Nephron progenitor cell (in vitro differentiated cells): Measurements from ENCODE around the gene ALDOB.

ENCODE experiments used
- DNase-seq: peaks from one replicate; pipeline ENCODE4 v3.0.0; 2021
- H3K27ac Mint-ChIP-seq: 2 replicates; pipeline ENCODE4 v1.8.0; 2021; ENCODE audit warnings: mild to moderate bottlenecking, moderate library complexity, mixed read lengths
- H3K27me3 Mint-ChIP-seq: 2 replicates; pipeline ENCODE4 v1.8.0; 2021; ENCODE audit warnings: mild to moderate bottlenecking, low read depth, mixed read lengths; ENCODE audit not compliant: poor library complexity
- H3K36me3 Mint-ChIP-seq: 2 replicates; pipeline ENCODE4 v1.8.0; 2021; ENCODE audit warnings: low read depth, mixed read lengths
- H3K4me1 Mint-ChIP-seq: 2 replicates; pipeline ENCODE4 v1.8.0; 2021; ENCODE audit warnings: mixed read lengths
- H3K4me3 Mint-ChIP-seq: 2 replicates; pipeline ENCODE4 v1.8.0; 2021; ENCODE audit warnings: mild to moderate bottlenecking, moderate library complexity, mixed read lengths
- H3K9me3 Mint-ChIP-seq: 2 replicates; pipeline ENCODE4 v1.8.0; 2021; ENCODE audit warnings: mild to moderate bottlenecking, moderate library complexity, mixed read lengths
- CTCF ChIP-seq: fragments of 200-600 bp; sonication (generic); IDR thresholded peaks from 2 replicates; pipeline ENCODE4 v1.5.0; 2021; ENCODE audit warnings: antibody characterized with exemption

The ALDOB gene

DNA sequence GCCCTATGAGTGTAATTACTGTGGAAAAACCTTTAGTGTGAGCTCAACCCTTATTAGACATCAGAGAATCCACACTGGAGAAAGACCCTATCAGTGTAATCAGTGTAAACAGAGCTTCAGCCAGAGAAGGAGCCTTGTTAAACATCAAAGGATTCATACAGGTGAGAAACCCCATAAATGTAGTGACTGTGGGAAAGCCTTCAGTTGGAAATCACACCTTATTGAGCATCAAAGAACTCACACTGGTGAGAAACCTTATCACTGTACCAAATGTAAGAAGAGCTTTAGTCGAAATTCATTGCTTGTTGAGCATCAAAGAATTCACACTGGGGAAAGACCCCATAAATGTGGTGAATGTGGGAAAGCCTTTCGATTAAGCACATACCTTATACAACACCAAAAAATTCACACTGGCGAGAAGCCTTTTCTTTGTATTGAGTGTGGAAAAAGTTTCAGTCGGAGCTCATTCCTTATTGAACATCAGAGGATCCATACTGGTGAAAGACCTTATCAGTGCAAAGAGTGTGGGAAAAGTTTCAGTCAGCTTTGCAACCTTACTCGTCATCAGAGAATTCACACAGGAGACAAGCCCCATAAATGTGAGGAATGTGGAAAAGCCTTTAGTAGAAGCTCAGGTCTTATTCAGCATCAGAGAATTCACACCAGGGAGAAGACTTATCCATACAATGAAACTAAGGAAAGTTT, 27.0 kb downstream of the ALDOB start:
- Mint-ChIP-seq H3K9me3 (peaks cover 99% of the 10 kb centered on the region), H3K36me3 (peaks cover 100% of the 10 kb centered on the region), H3K27ac (no peak overlapping the region), H3K4me3 (no peak overlapping the region), H3K27me3 (peaks cover 5% of the 10 kb centered on the region), H3K4me1 (no peaks in the 10 kb centered on the region)
- TF ChIP-seq CTCF = no peak
- no peak for DNase-seq

DNA sequence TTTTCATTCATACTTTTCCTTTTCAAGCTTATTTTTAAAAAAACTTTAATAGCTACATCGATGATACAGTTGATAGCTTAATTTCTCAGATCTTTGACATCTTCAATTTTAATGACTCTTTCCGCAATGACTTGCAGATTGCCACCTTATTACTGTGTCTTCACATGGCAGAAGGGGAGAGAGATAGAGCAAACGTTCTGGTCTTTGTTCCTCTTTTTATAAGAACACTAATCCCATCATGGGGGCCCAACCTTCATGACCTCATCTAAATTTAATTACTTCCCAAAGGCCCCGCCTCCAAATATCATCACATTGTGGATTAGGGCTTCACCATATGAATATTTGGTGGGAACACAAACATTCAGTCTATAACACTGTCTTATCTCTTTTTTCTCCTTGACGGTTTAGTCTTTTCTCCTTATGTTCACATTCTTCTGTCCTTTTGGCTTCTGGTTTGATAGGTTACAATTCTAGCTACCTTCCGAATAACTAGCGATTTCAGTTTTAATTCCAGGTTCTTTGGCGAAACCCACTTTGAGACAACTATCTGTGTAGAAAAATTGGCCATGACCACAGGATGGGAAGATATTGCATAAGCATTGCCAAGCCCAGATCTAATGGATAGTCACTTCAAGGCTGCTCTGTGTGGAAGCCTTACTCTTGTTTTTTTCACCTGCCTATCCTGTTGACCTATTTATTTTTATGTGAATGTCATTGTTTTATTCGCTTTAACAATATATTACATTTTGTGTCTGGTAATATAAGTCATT, 31.9 kb downstream of the ALDOB start:
- Mint-ChIP-seq H3K36me3 (peaks cover 96% of the 10 kb centered on the region), H3K4me3 (no peak overlapping the region), H3K27ac (no peak overlapping the region), H3K4me1 (peaks cover 26% of the 10 kb centered on the region), H3K9me3 (peaks cover 90% of the 10 kb centered on the region), H3K27me3 (peaks cover 5% of the 10 kb centered on the region)
- no peak for TF ChIP-seq CTCF
- no peak for DNase-seq

DNA sequence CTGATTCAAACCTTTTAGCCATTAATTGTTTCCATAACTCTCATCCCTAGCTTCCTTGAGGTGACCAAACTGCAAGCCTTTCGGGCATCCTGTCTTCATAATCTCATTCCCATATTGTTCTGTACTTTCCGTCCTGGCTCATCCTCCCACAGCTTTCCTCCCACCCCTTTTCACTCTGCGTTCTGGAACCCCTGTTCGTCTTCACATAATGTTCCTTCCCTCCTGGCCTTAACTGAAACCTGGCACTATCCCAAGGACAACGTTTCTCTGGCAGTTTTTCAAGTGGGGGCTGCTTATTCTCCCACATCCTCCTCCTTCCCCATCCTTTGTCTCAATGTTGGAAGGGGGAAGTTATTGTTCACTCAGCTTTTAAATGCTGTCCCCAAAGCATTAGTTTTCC, 35.5 kb downstream of the ALDOB start:
- no peak for DNase-seq
- Mint-ChIP-seq H3K4me3 (peak overlapping the region; percentile 99), H3K27me3 (peaks cover under 1% of the 10 kb centered on the region), H3K9me3 (peaks cover 80% of the 10 kb centered on the region), H3K27ac (no peak overlapping the region), H3K36me3 (peaks cover 87% of the 10 kb centered on the region), H3K4me1 (peaks cover 35% of the 10 kb centered on the region)
- no peak for TF ChIP-seq CTCF

GRCh38 chr9:101399643-101399970, 36.0 kb downstream of the ALDOB start:
- H3K9me3 Mint-ChIP-seq = peaks cover 80% of the 10 kb centered on the region
- no peak for TF ChIP-seq CTCF
- peaks cover 35% of the 10 kb centered on the region for H3K4me1 Mint-ChIP-seq
- H3K27ac Mint-ChIP-seq = no peak overlapping the region
- H3K27me3 Mint-ChIP-seq = no peaks in the 10 kb centered on the region
- peak overlapping the region; percentile 99 for H3K4me3 Mint-ChIP-seq
- peaks cover 87% of the 10 kb centered on the region for H3K36me3 Mint-ChIP-seq
- no peak for DNase-seq

DNA sequence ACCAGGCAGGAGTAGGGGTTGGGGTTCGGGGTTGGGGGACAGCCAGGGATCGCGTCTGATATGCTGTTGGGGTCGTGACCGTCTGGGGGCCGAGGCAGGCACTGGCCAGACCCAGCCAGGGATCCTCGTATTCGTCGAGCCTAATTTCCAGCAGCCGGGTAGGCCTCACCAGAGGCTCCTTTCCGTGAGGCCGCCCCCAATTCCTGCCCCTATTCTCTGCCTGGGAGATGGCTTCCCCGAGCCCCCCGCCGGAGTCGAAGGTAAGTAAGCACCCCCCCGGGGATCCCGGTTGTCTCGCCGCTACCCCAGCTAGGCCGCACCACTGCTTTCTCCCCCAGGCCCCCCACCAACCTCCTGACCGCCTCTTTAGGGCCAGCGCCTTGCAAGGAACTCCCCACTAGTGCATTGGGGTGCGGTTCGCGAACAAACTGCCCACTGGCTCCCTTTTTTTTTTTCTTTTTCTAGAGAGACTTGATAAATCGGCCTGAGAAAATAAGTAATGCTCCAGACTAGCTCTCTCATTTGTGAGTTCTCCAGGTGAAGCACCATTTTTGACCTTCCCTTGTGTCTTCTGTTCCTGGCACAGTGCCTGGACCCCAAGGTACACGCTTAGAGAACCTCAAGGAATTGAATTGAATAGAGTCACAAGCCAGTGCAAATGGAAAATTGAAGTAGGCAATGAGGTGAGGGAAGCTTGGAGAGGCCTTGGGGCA, 36.5 kb downstream of the ALDOB start:
- peak overlapping the region; percentile 100 for H3K27ac Mint-ChIP-seq
- H3K27me3 Mint-ChIP-seq = no peaks in the 10 kb centered on the region
- no peak for TF ChIP-seq CTCF
- H3K36me3 Mint-ChIP-seq = peaks cover 87% of the 10 kb centered on the region
- H3K4me1 Mint-ChIP-seq = peaks cover 35% of the 10 kb centered on the region
- H3K4me3 Mint-ChIP-seq = peak overlapping the region; percentile 99
- no peak for DNase-seq
- peaks cover 80% of the 10 kb centered on the region for H3K9me3 Mint-ChIP-seq
